HG03342 (cell line): Measurements from ENCODE around the gene SLC1A6.
"Not testable (repeated sequence)": the region's sequence is repeated elsewhere in the genome, so short reads cannot be mapped to it uniquely, and the experiment has no call there.

Source experiments
- ATAC-seq: cut with Tn5 transposase; IDR thresholded peaks from one replicate; pipeline ENCODE4 v1.9.1; 2021; ENCODE audit warnings: mild to moderate bottlenecking, moderate library complexity; ENCODE audit not compliant: unreplicated experiment

SLC1A6 gene

GRCh38 chr19:14979476-14980255 is at the start of gene SLC1A6:
Gene SLC1A6, minus strand, starts transcription at chr19:14979864. Its CDS starts 6,954 bp downstream, at chr19:14972910.
- ATAC-seq = no peak

- no peak for ATAC-seq
Measured at GRCh38 chr19:15028490-15028889, 48.8 kb upstream of the SLC1A6 start.

GRCh38 chr19:15025217-15025616 is 45.6 kb upstream of the SLC1A6 start:
- no peak for ATAC-seq

- ATAC-seq = no peak
Measured at GRCh38 chr19:15022752-15023151, 43.1 kb upstream of the SLC1A6 start.

GRCh38 chr19:15021286-15022007 is 41.8 kb upstream of the SLC1A6 start:
- no peak for ATAC-seq

GRCh38 chr19:15018836-15019235 is 39.2 kb upstream of the SLC1A6 start:
- not testable (repeated sequence) for ATAC-seq

- no peak for ATAC-seq
Measured at GRCh38 chr19:15015946-15016542, 36.4 kb upstream of the SLC1A6 start.

GRCh38 chr19:15014579-15014978 is 34.9 kb upstream of the SLC1A6 start:
- ATAC-seq = no peak

GRCh38 chr19:15010501-15011300 is 31.0 kb upstream of the SLC1A6 start:
- no peak for ATAC-seq

- ATAC-seq = no peak
Measured at GRCh38 chr19:15008308-15008707, 28.6 kb upstream of the SLC1A6 start.

- no peak for ATAC-seq
Measured at GRCh38 chr19:14997981-14998380, 18.3 kb upstream of the SLC1A6 start.

- no peak for ATAC-seq
Measured at GRCh38 chr19:14992780-14993179, 13.1 kb upstream of the SLC1A6 start.

- no peak for ATAC-seq
Measured at GRCh38 chr19:14985133-14985532, 5.5 kb upstream of the SLC1A6 start.

- no peak for ATAC-seq
Measured at GRCh38 chr19:14978161-14978776, 1.4 kb downstream of the SLC1A6 start.

GRCh38 chr19:14977128-14977527 is 2.5 kb downstream of the SLC1A6 start:
- no peak for ATAC-seq

- no peak for ATAC-seq
Measured at GRCh38 chr19:14974488-14974887, 5.2 kb downstream of the SLC1A6 start.

GRCh38 chr19:14972676-14973075 is 7.0 kb downstream of the SLC1A6 start:
- no peak for ATAC-seq

- ATAC-seq = no peak
Measured at GRCh38 chr19:14971474-14971873, 8.2 kb downstream of the SLC1A6 start.

- ATAC-seq = no peak
Measured at GRCh38 chr19:14968247-14968646, 11.4 kb downstream of the SLC1A6 start.

- no peak for ATAC-seq
Measured at GRCh38 chr19:14961956-14962685, 17.5 kb downstream of the SLC1A6 start.
